Activated CD8-positive, alpha-beta T cell treated with anti-CD3 and anti-CD28 coated beads, Interleukin-2, amount 10 ng/mL, durations not matched to agents 7 days and 5 days (primary cell): ENCODE results near the gene BMERB1. TPM values are rescaled to one million over a fixed set of nuclear protein-coding genes. Genes with fewer than 3 reads are reported as not detected.
"Not testable (repeated sequence)": the region's sequence is repeated elsewhere in the genome, so short reads cannot be mapped to it uniquely, and the experiment has no call there.

ENCODE experiments used
- ATAC-seq: fragments of 150-1000 bp; cut with Tn5 transposase; one replicate; pipeline ENCODE4 v1.10.0; 2021; ENCODE audit warnings: moderate library complexity
- CTCF ChIA-PET: fragments of 350-600 bp; sonication (Branson Sonifier 250); formaldehyde crosslinking; loops from one replicate; lab custom pipeline; 2021; ENCODE audit warnings: antibody characterized with exemption; lab: Charles Lee
- POLR2A ChIA-PET: fragments of 350-600 bp; sonication (Branson Sonifier 250); formaldehyde crosslinking; loops from one replicate; lab custom pipeline; 2021; ENCODE audit warnings: antibody characterized with exemption; lab: Charles Lee
- DNase-seq: peaks from one replicate; pipeline ENCODE4 v3.0.0-alpha.2; 2020
- H3K27ac Mint-ChIP-seq: one replicate; pipeline ENCODE4 v1.8.0; 2021; ENCODE audit warnings: mild to moderate bottlenecking, mixed read lengths
- H3K27me3 Mint-ChIP-seq: one replicate; pipeline ENCODE4 v1.8.0; 2021; ENCODE audit warnings: low read depth, mixed read lengths
- H3K36me3 Mint-ChIP-seq: one replicate; pipeline ENCODE4 v1.8.0; 2021; ENCODE audit warnings: low read depth, mixed read lengths
- H3K4me1 Mint-ChIP-seq: one replicate; pipeline ENCODE4 v1.8.0; 2021; ENCODE audit warnings: low read depth, mixed read lengths
- H3K4me3 Mint-ChIP-seq: one replicate; pipeline ENCODE4 v1.8.0; 2021; ENCODE audit warnings: mild to moderate bottlenecking, mixed read lengths
- H3K9me3 Mint-ChIP-seq: one replicate; pipeline ENCODE4 v1.8.0; 2022; ENCODE audit warnings: mixed read lengths; ENCODE audit not compliant: insufficient read depth
- total RNA-seq, 2 experiments: library from RNA; stranded (reverse); gene quantifications; one replicate each; pipeline ENCODE4 v1.2.3, GENCODE V29; 2021

BMERB1 gene
- total RNA-seq, 2 experiments from 2014 or later, result 1.6 to 4.3 TPM

DNA sequence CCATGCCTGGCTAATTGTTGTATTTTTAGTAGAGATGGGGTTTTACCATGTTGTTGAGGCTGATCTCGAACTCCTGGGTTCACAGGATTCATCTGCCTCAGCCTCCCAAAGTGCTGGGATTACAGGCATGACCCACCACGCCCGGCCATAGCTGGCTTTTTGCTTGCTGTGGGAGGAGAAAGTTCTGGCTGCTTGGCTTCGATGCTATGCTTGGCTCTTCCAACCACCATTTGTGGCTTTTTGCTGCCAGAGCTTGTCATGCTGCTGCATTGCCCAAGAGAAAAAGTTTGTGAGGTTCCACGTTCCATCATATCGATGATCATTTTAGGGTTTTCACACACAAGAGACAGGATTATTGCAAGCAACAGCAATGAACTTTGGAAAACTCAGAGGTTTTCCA, 16.2 kb downstream of the BMERB1 start:
- ChIA-PET CTCF (no interaction called here), POLR2A (no interaction called here)
- ATAC-seq, result no peak
- peaks cover under 1% of the 10 kb centered on the region for H3K36me3 Mint-ChIP-seq
- no peaks in the 10 kb centered on the region for H3K27me3 Mint-ChIP-seq
- no peak overlapping the region for H3K4me3 Mint-ChIP-seq
- DNase-seq, result no peak
- H3K27ac Mint-ChIP-seq, result no peak overlapping the region
- H3K4me1 Mint-ChIP-seq, result no peaks in the 10 kb centered on the region
- H3K9me3 Mint-ChIP-seq, result no peaks in the 10 kb centered on the region

GRCh38 chr16:15451098-15451731, 16.8 kb downstream of the BMERB1 start:
- no peaks in the 10 kb centered on the region for H3K36me3 Mint-ChIP-seq
- POLR2A ChIA-PET, result no interaction called here
- no peak overlapping the region for H3K27ac Mint-ChIP-seq

DNA sequence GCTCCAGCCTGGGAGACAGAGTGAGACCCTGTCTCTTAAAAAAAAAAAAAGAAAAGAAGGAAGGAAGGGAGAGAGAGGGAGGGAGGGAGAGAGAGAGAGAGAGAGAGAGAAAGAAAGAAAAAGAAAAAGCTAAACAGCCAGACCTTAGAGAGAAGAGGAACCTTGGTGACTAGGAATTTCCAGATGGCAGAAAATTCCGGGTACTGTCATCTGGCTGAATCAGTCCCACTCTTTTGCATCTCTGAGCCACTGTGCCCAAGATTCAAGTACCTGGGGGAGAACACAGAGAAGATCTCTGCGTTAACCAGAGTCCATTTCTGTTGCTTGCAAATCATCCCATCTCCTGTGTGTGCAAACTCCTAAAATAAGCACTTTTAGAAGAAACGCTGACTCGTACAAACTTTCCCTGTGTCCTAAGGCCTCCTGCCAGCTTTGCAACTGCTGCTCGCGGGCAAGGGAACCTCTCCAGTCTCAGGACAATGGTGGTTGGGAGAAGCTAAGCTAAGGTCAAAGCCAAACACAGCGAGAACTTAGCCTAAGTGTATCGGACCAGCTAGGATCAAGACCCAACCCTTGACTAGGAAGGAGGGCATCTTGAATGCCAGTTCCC, 18.0 kb downstream of the BMERB1 start:
- Mint-ChIP-seq H3K27ac (no peak overlapping the region), H3K4me1 (no peaks in the 10 kb centered on the region), H3K27me3 (peaks cover 1% of the 10 kb centered on the region), H3K9me3 (no peaks in the 10 kb centered on the region), H3K4me3 (no peak overlapping the region), H3K36me3 (no peaks in the 10 kb centered on the region)
- no peak for DNase-seq
- CTCF ChIA-PET, result no interaction called here
- ATAC-seq, result no peak
- POLR2A ChIA-PET, result no interaction called here

More at GRCh38 chr16:15451098-15451731, 16.8 kb downstream of the BMERB1 start:
- no peaks in the 10 kb centered on the region for H3K9me3 Mint-ChIP-seq
- CTCF ChIA-PET, result no interaction called here
- DNase-seq, result no peak
- no peak overlapping the region for H3K4me3 Mint-ChIP-seq
- no peak for ATAC-seq
- no peaks in the 10 kb centered on the region for H3K27me3 Mint-ChIP-seq
- no peaks in the 10 kb centered on the region for H3K4me1 Mint-ChIP-seq

GRCh38 chr16:15453296-15453695, 18.9 kb downstream of the BMERB1 start:
- CTCF ChIA-PET, result not testable (repeated sequence)

GRCh38 chr16:15454933-15455332, 20.5 kb downstream of the BMERB1 start:
- H3K36me3 Mint-ChIP-seq, H3K4me1 Mint-ChIP-seq, H3K9me3 Mint-ChIP-seq, H3K27ac Mint-ChIP-seq, ATAC-seq, H3K4me3 Mint-ChIP-seq, CTCF ChIA-PET, DNase-seq, POLR2A ChIA-PET: not testable (repeated sequence)
- H3K27me3 Mint-ChIP-seq, result peaks cover 14% of the 10 kb centered on the region

More at GRCh38 chr16:15453296-15453695, 18.9 kb downstream of the BMERB1 start:
- H3K4me1 Mint-ChIP-seq, H3K36me3 Mint-ChIP-seq, H3K27me3 Mint-ChIP-seq, H3K27ac Mint-ChIP-seq, H3K4me3 Mint-ChIP-seq, POLR2A ChIA-PET, DNase-seq, H3K9me3 Mint-ChIP-seq, ATAC-seq: not testable (repeated sequence)

DNA sequence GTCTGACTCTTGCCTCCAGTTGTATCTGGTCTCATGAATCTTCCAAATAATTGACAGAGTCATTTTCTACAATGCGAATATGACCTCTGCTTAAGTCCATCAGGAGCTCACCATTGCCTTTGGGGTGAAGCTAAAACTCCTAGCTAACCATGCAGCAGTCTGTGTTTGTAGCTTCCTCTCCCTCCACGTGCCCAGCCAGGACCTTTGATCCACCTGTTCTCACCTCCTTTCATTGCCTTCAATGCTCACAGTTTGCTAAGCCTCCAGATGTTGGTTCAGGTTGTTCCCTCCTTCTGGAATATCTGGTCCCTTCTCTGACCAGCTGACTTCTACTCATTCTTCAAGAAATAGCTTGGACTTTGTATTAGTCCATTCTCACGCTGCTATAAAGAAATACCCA, 23.0 kb downstream of the BMERB1 start:
- Mint-ChIP-seq H3K9me3 (no peaks in the 10 kb centered on the region), H3K27ac (no peak overlapping the region), H3K27me3 (peaks cover 15% of the 10 kb centered on the region), H3K36me3 (no peaks in the 10 kb centered on the region), H3K4me1 (no peaks in the 10 kb centered on the region), H3K4me3 (no peak overlapping the region)
- DNase-seq (no peak), ATAC-seq (no peak)
- POLR2A ChIA-PET, result no interaction called here
- CTCF ChIA-PET, result interaction anchor here (1.1 to 1.2 kb wide), 2 partner anchors 12 to 52 kb away, joined by 3 read pairs; no protein-coding TSS in a partner anchor

GRCh38 chr16:15457958-15458357, 23.6 kb downstream of the BMERB1 start:
- Mint-ChIP-seq H3K27me3 (peaks cover 15% of the 10 kb centered on the region), H3K9me3 (no peaks in the 10 kb centered on the region), H3K4me1 (no peaks in the 10 kb centered on the region), H3K27ac (no peak overlapping the region), H3K4me3 (no peak overlapping the region), H3K36me3 (no peaks in the 10 kb centered on the region)
- POLR2A ChIA-PET, result no interaction called here
- DNase-seq (no peak), ATAC-seq (no peak)
- CTCF ChIA-PET, result no interaction called here

DNA sequence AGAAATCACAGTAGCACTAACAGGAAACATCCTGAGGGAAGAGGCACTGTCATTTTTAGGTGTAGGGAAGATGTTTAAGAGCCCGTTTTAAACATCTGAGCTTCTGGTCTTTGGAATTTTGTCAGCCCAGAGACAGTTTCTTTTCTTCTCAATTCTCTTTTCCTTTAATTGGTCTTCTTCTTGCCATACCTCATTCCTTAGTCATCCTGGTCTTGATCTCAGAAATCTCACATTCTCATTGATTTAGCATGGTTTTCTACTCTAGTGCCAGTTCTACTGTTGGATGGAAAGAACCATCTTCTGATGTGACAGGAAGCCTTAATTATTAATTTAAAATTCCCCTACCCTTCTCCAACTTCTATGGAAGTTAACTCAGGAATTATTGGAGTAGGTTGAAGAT, 25.4 kb downstream of the BMERB1 start:
- DNase-seq (no peak), ATAC-seq (no peak)
- ChIA-PET CTCF (no interaction called here), POLR2A (no interaction called here)
- Mint-ChIP-seq H3K27me3 (peaks cover 15% of the 10 kb centered on the region), H3K4me3 (no peak overlapping the region), H3K36me3 (no peaks in the 10 kb centered on the region), H3K9me3 (no peaks in the 10 kb centered on the region), H3K4me1 (no peaks in the 10 kb centered on the region), H3K27ac (no peak overlapping the region)

DNA sequence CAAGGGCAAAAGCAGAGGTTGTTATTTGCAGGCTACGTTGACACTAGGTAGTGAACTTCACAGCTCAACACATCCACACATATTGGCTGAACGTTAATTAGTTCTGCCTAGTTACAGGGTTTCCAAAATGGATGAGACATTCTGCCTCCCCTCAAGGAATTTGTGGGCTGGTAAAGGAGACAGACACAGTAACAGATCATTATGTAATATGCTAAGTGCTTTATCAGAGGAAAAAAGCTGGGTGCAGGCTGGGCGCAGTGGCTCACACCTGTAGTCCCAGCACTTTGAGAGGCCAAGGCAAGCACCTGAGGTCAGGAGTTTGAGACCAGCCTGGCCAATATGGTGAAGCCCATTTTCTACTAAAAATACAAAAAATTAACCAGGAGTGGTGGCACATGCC, 26.2 kb downstream of the BMERB1 start:
- peaks cover 15% of the 10 kb centered on the region for H3K27me3 Mint-ChIP-seq
- no peaks in the 10 kb centered on the region for H3K36me3 Mint-ChIP-seq
- no peak for ATAC-seq
- ChIA-PET POLR2A (no interaction called here), CTCF (interaction anchor here (1.4 kb wide), 1 partner anchor 182 kb away, joined by 3 read pairs; the partner anchor contains the start of gene MARF1)
- H3K27ac Mint-ChIP-seq, result no peak overlapping the region
- no peak overlapping the region for H3K4me3 Mint-ChIP-seq
- no peak for DNase-seq
- H3K9me3 Mint-ChIP-seq, result no peaks in the 10 kb centered on the region
- H3K4me1 Mint-ChIP-seq, result no peaks in the 10 kb centered on the region

DNA sequence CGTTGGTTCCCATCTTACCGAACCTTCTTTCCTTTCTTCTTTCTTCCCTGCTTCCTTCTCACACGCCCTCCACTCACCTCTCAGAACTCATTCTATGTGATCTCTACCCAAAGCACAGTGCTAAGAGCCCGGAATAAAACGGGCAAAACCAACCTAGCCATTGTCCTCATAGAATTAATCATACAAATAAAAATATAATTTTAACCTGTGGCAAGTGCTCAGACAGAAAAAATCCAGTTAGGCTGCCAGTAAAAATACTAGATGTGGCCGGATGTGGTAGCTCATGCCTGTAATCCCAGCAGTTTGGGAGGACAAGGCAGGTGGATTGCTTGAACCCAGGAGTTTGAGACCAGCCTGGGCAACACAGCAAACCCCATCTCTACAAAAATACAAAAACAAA, 27.0 kb downstream of the BMERB1 start:
- Mint-ChIP-seq H3K4me1 (no peaks in the 10 kb centered on the region), H3K27me3 (peaks cover 15% of the 10 kb centered on the region)
- POLR2A ChIA-PET, result no interaction called here

DNA sequence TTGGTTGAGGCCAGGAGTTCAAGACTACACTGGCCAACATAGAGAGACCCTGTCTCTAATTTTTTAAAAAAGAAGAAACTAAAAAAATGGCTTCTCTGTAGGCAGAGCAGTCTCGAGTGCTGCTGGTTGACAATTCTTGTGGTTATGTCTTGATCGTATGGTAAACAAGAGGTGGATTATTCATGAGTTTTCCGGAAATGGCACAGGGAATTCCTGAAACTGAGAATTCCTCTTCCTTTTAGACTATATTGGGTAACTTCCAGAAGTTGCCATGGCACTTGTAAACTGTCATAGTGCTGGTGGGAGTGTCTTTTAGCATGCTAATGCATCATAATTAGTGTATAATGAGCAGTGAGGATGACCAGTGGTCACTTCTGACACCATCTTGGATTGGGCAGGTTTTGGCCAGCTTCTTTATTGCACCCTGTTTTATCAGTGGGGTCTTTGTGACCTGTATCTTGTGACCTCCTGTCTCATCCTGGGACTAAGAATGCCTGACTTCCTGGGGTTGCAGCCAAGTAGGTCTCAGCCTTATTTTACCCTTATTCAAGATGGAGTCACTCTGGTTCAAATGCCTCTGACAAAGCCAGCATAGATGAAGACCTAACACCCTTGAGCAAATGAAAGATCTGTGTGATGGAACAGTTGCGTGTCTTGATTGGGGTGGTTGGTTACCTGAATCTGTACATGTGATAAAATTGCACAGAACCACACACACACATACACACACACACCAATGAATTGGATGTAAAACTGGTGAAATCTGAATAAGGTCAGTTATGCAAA, 30.2 kb downstream of the BMERB1 start:
- no peaks in the 10 kb centered on the region for H3K36me3 Mint-ChIP-seq
- no peak overlapping the region for H3K4me3 Mint-ChIP-seq
- no peaks in the 10 kb centered on the region for H3K9me3 Mint-ChIP-seq
- no peak overlapping the region for H3K27ac Mint-ChIP-seq
- POLR2A ChIA-PET, result no interaction called here
- peaks cover 3% of the 10 kb centered on the region for H3K27me3 Mint-ChIP-seq
- no peaks in the 10 kb centered on the region for H3K4me1 Mint-ChIP-seq
- DNase-seq (no peak), ATAC-seq (no peak)
- CTCF ChIA-PET, result no interaction called here

More for the DNA sequence above, 27.0 kb downstream of the BMERB1 start:
- ATAC-seq (no peak), DNase-seq (no peak)
- Mint-ChIP-seq H3K9me3 (no peaks in the 10 kb centered on the region), H3K4me3 (no peak overlapping the region), H3K36me3 (no peaks in the 10 kb centered on the region), H3K27ac (no peak overlapping the region)
- CTCF ChIA-PET, result interaction anchor here (1.4 kb wide), 1 partner anchor 181 kb away, joined by 3 read pairs; the partner anchor contains the start of gene MARF1

GRCh38 chr16:15466131-15466530, 31.7 kb downstream of the BMERB1 start:
- peaks cover 6% of the 10 kb centered on the region for H3K27me3 Mint-ChIP-seq
- ChIA-PET CTCF (no interaction called here), POLR2A (interaction anchor here (0.7 kb wide), 1 partner anchor 712 kb away, joined by 4 read pairs; no protein-coding TSS in a partner anchor)
- H3K4me3 Mint-ChIP-seq, result no peak overlapping the region
- no peaks in the 10 kb centered on the region for H3K9me3 Mint-ChIP-seq
- no peak overlapping the region for H3K27ac Mint-ChIP-seq
- no peak for DNase-seq
- H3K36me3 Mint-ChIP-seq, result no peaks in the 10 kb centered on the region
- ATAC-seq, result no peak
- no peaks in the 10 kb centered on the region for H3K4me1 Mint-ChIP-seq
